Kidney (tissue), 14 donors: ENCODE measurements around the gene KAT2B. TPM values are rescaled to one million over a fixed set of nuclear protein-coding genes. Genes with fewer than 3 reads are reported as not detected.

Experiments
- DNase-seq, 5 donors: peaks; one replicate each; pipeline ENCODE4 v3.0.0-alpha.2; 2013 to 2020
- FAIRE-seq: peaks from 2 replicates; lab custom pipeline; 2012; peaks lifted over from hg19 to GRCh38; lab: Jason Lieb, UNC
- H3K27ac ChIP-seq, 2 donors: one replicate each; pipeline ENCODE4 v1.7.0; 2013; ENCODE audit warnings: low read depth in 2 of 2, low read length in 2 of 2, inconsistent platforms in 1 of 2
- H3K27me3 ChIP-seq: one replicate; pipeline ENCODE4 v1.7.1; 2013; ENCODE audit warnings: low read length, inconsistent platforms; ENCODE audit not compliant: control insufficient read depth, insufficient read depth
- H3K36me3 ChIP-seq, 3 donors: one replicate each; pipeline versions ENCODE4 v1.7.0 to v1.7.1; 2013; ENCODE audit warnings: low read length in 3 of 3, control low read depth in 1 of 3, inconsistent platforms in 1 of 3; ENCODE audit not compliant: insufficient read depth in 3 of 3, control insufficient read depth in 2 of 3
- H3K4me1 ChIP-seq, 3 donors: one replicate each; pipeline versions ENCODE4 v1.7.0 to v1.7.1; 2013; ENCODE audit warnings: low read length in 3 of 3, inconsistent platforms in 1 of 3, low read depth in 1 of 3; ENCODE audit not compliant: control insufficient read depth in 2 of 3, insufficient read depth in 2 of 3
- H3K4me3 ChIP-seq, 3 donors: one replicate each; pipeline versions ENCODE4 v1.7.0 to v1.8.1; 2013; ENCODE audit warnings: low read length in 3 of 3, control low read depth in 1 of 3, inconsistent platforms in 1 of 3
- H3K9ac ChIP-seq, 3 donors: one replicate each; pipeline versions ENCODE4 v1.7.0 to v1.7.1; 2013; ENCODE audit warnings: low read length in 3 of 3, control low read depth in 1 of 3, inconsistent platforms in 1 of 3
- H3K9me3 ChIP-seq, 3 donors: one replicate each; pipeline versions ENCODE4 v1.7.0 to v1.7.1; 2013; ENCODE audit warnings: low read length in 3 of 3, control low read depth in 1 of 3, inconsistent platforms in 1 of 3; ENCODE audit not compliant: control insufficient read depth in 2 of 3, insufficient read depth in 1 of 3
- intact Hi-C: fragments of 100-400 bp; cut with DNase I; formaldehyde crosslinking; loops from one replicate; pipeline ENCODE4 v1.11.1; 2022
- polyA plus RNA-seq: library from polyadenylated mRNA; stranded (reverse); fragments of 350-450 nt; fragmentation: Illumina TruSeq; extraction: RNeasy Lipid Tissue Mini Kit (QIAGEN cat#74804); gene quantifications from one replicate; pipeline ENCODE4 v1.2.3, GENCODE V29; 2014; ENCODE audit warnings: low read depth, low replicate concordance; ENCODE audit not compliant: insufficient read depth
- total RNA-seq: library from RNA; stranded (reverse); fragmentation: NEBNext Ultra II Directional; extraction: Animal tissue kit (Norgen Biotek cat#: 25700); gene quantifications from one replicate; pipeline ENCODE4 v1.2.1, GENCODE V29; 2021
- TF ChIP-seq, protein P1 (sequence below): IDR thresholded peaks from 3 replicates; pipeline ENCODE4 v1.5.1; 2012; ENCODE audit warnings: mild to moderate bottlenecking, moderate library complexity, borderline replicate concordance; ENCODE audit not compliant: insufficient read depth; ENCODE audit errors: extremely low read depth
- donor health status: control.
- donor health status: control.
- donor health status: control.
- donor health status: control.
- donor health status: control.
- donor health status: DM: yes; HTN: yes; CAD: no.
- donor health status: Normal renal cell carcinoma (clear cell type).

Gene KAT2B
- total and polyA plus RNA-seq, 2 donors from 2014 or later = 9.5 to 30.1 TPM

DNA sequence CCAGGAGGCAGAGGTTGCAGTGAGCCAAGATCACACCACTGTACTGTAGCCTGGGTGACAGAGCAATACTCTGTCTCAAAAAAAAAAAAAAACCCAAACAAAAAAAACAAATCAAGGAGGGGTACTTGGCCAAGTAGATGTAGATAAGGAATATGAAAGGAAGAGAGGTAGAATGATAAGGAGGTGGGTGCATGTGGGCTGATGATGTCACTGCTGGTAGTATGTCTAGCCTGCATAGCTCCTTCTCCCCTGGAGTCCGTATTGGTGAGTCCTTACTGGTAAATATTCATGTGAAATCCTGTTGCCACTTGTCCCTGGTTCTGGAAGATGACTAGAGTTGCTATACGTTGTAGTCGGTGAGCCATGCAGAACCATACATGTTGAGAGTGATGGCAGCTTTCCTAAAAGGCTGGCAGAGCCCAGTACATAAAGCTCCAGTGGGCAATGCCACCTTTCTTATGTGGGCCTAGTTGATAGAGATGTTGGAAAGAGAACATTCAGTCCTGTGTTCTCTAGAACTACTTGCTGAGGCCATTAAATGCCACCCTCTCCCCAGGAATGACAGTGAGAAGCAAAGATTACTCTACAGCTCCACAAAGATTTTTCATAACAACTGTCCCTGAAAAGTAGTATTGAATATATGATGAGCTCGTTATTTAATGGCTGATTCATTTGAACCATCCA lies 11.0 kb downstream of the KAT2B start:
- Histone ChIP-seq H3K4me1 (peaks cover 0 to 15% (median 6%) of the 10 kb centered on the region in 3 donors), H3K27ac (no peak overlapping the region), H3K36me3 (no peaks in the 10 kb centered on the region), H3K4me3 (no peak overlapping the region), H3K9ac (no peak overlapping the region), H3K27me3 (no peaks in the 10 kb centered on the region), H3K9me3 (no peaks in the 10 kb centered on the region)
- no peak for FAIRE-seq
- TF ChIP-seq, protein P1, sequence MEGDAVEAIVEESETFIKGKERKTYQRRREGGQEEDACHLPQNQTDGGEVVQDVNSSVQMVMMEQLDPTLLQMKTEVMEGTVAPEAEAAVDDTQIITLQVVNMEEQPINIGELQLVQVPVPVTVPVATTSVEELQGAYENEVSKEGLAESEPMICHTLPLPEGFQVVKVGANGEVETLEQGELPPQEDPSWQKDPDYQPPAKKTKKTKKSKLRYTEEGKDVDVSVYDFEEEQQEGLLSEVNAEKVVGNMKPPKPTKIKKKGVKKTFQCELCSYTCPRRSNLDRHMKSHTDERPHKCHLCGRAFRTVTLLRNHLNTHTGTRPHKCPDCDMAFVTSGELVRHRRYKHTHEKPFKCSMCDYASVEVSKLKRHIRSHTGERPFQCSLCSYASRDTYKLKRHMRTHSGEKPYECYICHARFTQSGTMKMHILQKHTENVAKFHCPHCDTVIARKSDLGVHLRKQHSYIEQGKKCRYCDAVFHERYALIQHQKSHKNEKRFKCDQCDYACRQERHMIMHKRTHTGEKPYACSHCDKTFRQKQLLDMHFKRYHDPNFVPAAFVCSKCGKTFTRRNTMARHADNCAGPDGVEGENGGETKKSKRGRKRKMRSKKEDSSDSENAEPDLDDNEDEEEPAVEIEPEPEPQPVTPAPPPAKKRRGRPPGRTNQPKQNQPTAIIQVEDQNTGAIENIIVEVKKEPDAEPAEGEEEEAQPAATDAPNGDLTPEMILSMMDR = no peak
- intact Hi-C loops = no loop called here
- DNase-seq = no peak

DNA sequence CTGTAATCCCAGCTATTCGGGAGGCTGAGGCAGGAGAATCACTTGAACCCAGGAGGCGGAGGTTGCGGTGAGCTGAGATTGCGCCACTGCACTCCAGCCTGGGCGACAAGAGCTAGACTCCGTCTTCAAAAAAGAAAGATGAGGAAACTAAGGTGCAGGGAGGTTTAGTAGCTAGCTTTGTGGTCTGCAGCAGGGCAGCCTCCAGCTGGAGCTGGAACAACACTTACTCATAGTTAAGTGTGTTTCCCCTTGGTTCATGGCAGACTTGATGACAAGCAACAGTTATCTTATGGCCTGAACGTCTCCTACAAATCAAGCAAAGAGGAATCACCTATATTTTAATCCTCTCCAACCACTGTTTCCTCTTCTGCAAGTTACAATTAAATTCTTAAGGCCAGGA lies 12.6 kb downstream of the KAT2B start:
- no peak for FAIRE-seq
- no peak overlapping the region for H3K27ac ChIP-seq
- no peaks in the 10 kb centered on the region for H3K9me3 ChIP-seq
- no peaks in the 10 kb centered on the region for H3K36me3 ChIP-seq
- H3K27me3 ChIP-seq = no peaks in the 10 kb centered on the region
- TF ChIP-seq, protein P1 = no peak
- no peak overlapping the region for H3K4me3 ChIP-seq
- no peak for DNase-seq
- H3K9ac ChIP-seq = no peak overlapping the region
- peaks cover 0 to 26% (median 12%) of the 10 kb centered on the region in 3 donors for H3K4me1 ChIP-seq
- intact Hi-C loops = no loop called here

DNA sequence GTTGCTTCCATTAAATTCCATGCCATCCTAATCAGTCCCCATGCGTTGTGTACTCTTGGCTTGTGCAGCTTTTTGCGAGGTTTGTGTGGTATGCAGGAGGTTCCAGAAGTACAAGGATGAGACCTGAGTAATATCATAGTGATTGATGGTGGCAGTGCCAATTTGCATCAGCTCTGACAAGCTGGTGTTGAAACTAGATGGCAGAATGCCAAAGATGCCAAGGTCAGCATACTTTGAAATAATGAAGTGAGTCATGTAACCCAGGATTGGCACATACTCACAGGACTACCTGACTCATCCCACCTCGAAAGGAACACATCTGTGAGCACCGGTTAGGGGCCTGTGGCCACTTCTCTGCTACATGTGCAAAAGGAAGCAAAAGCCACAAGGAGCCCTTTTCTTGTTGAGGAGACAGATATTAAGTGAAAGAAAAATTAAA lies 14.3 kb downstream of the KAT2B start:
- peaks cover 0 to 20% (median 12%) of the 10 kb centered on the region in 3 donors for H3K4me1 ChIP-seq
- FAIRE-seq = no peak

More for the DNA sequence above, 14.3 kb downstream of the KAT2B start:
- H3K9me3 ChIP-seq = no peaks in the 10 kb centered on the region
- H3K36me3 ChIP-seq = no peaks in the 10 kb centered on the region
- peak in 1 of 5 donors; percentile 71 for DNase-seq
- intact Hi-C loops = no loop called here
- no peak overlapping the region for H3K9ac ChIP-seq
- TF ChIP-seq, protein P1 = no peak
- H3K27me3 ChIP-seq = no peaks in the 10 kb centered on the region
- no peak overlapping the region for H3K4me3 ChIP-seq
- H3K27ac ChIP-seq = peak overlapping the region in 1 of 2 donors; percentile 4
